ENCODE results near the gene LMBR1.

LMBR1 gene

GRCh38 chr7:156791241-156791640, 101.7 kb downstream of the LMBR1 start:
- no peak for DNase-seq

- no peak for DNase-seq
These were observed 102.7 kb downstream of the LMBR1 start for GRCh38 chr7:156790264-156790663.

- no peak for DNase-seq
These were observed 106.9 kb downstream of the LMBR1 start for GRCh38 chr7:156785998-156786543.

- DNase-seq, result peak; percentile 15
These were observed 109.1 kb downstream of the LMBR1 start for GRCh38 chr7:156783864-156784263.

- no peak for DNase-seq
These were observed 111.0 kb downstream of the LMBR1 start for GRCh38 chr7:156781972-156782371.

- peak; percentile 70 for DNase-seq
These were observed 112.1 kb downstream of the LMBR1 start for GRCh38 chr7:156780724-156781455.

GRCh38 chr7:156778668-156779067, 114.3 kb downstream of the LMBR1 start:
- no peak for DNase-seq

GRCh38 chr7:156778201-156778600, 114.8 kb downstream of the LMBR1 start:
- peak; percentile 7 for DNase-seq

- DNase-seq, result no peak
These were observed 115.5 kb downstream of the LMBR1 start for GRCh38 chr7:156777364-156778069.

GRCh38 chr7:156776527-156776926, 116.5 kb downstream of the LMBR1 start:
- DNase-seq, result no peak

- peak; percentile 20 for DNase-seq
These were observed 119.0 kb downstream of the LMBR1 start for GRCh38 chr7:156773966-156774365.

- peak; percentile 78 for DNase-seq
These were observed 120.3 kb downstream of the LMBR1 start for GRCh38 chr7:156772725-156773124.

GRCh38 chr7:156768698-156769472, 124.1 kb downstream of the LMBR1 start:
- peak; percentile 13 for DNase-seq

GRCh38 chr7:156766666-156767065, 126.3 kb downstream of the LMBR1 start:
- DNase-seq, result no peak

- DNase-seq, result peak; percentile 7
These were observed 126.9 kb downstream of the LMBR1 start for GRCh38 chr7:156765901-156766656.

GRCh38 chr7:156764766-156765165, 128.2 kb downstream of the LMBR1 start:
- DNase-seq, result peak; percentile 8

- peak; percentile 71 for DNase-seq
These were observed 128.8 kb downstream of the LMBR1 start for GRCh38 chr7:156764016-156764669.

- DNase-seq, result no peak
These were observed 133.3 kb downstream of the LMBR1 start for GRCh38 chr7:156759579-156760202.

GRCh38 chr7:156759143-156759542, 133.8 kb downstream of the LMBR1 start:
- DNase-seq, result no peak

- DNase-seq, result no peak
These were observed 138.8 kb downstream of the LMBR1 start for GRCh38 chr7:156754201-156754600.

GRCh38 chr7:156753630-156754029, 139.4 kb downstream of the LMBR1 start:
- DNase-seq, result no peak

- no peak for DNase-seq
These were observed 139.8 kb downstream of the LMBR1 start for GRCh38 chr7:156753229-156753560.
